Esophagus muscularis mucosa (tissue), 4 donors: ENCODE results near the gene RGS18. TPM values are rescaled to one million over a fixed set of nuclear protein-coding genes. Genes with fewer than 3 reads are reported as not detected.
"Not testable (repeated sequence)": the region's sequence is repeated elsewhere in the genome, so short reads cannot be mapped to it uniquely, and the experiment has no call there.

Experiments
- DNase-seq: peaks from one replicate; pipeline ENCODE4 v3.0.0-alpha.2; 2017; ENCODE audit errors: extremely low spot score
- H3K27ac ChIP-seq, 4 donors: fragments of 200-600 bp; sonication (generic); replicated peaks in 1 of 4; 1 replicate in 3 of 4; 2 replicates in 1 of 4; pipeline ENCODE4 v1.5.1; 2016 to 2019; ENCODE audit warnings: mild to moderate bottlenecking in 1 of 4
- H3K27me3 ChIP-seq, 4 donors: fragments of 200-600 bp; sonication (generic); one replicate each; pipeline versions ENCODE4 v1.5.1 to v1.6.0; 2016 to 2019
- H3K36me3 ChIP-seq, 4 donors: fragments of 200-600 bp; sonication (generic); one replicate each; pipeline ENCODE4 v1.5.1; 2016 to 2019
- H3K4me1 ChIP-seq, 4 donors: fragments of 200-600 bp; sonication (generic); one replicate each; pipeline ENCODE4 v1.5.1; 2016 to 2019
- H3K4me3 ChIP-seq, 4 donors: fragments of 200-600 bp; sonication (generic); 1 replicate in 2 of 4; 2 replicates in 2 of 4; pipeline ENCODE4 v1.5.1; 2016 to 2019; ENCODE audit warnings: mild to moderate bottlenecking in 4 of 4, moderate library complexity in 1 of 4
- H3K9me3 ChIP-seq, 4 donors: fragments of 200-600 bp; sonication (generic); 1 replicate in 3 of 4; 2 replicates in 1 of 4; pipeline ENCODE4 v1.5.1; 2016 to 2019
- EP300 ChIP-seq: sonication (generic); formaldehyde crosslinking; IDR thresholded peaks from one replicate; pipeline ENCODE4 v1.6.1; 2017; ENCODE audit warnings: antibody characterized with exemption
- POLR2A ChIP-seq: fragments of 450-650 bp; IDR thresholded peaks from one replicate; pipeline ENCODE4 v1.6.1; 2017; ENCODE audit warnings: antibody characterized with exemption, moderate library complexity, mild to moderate bottlenecking, low read depth
- POLR2AphosphoS5 ChIP-seq, 2 donors: sonication (generic); formaldehyde crosslinking; IDR thresholded peaks; one replicate each; pipeline ENCODE4 v1.6.1; 2017; ENCODE audit warnings: antibody characterized with exemption in 2 of 2
- WGBS: methylation state at CpG from one replicate; pipeline ENCODE4 v1.1.5; 2018; 5-methylcytosine and 5-hydroxymethylcytosine counted together
- intact Hi-C: fragments of 100-400 bp; cut with DNase I; formaldehyde crosslinking; loops from one replicate; pipeline ENCODE4 v1.15.1; 2023
- total RNA-seq, 4 donors: library from RNA; depleted of rRNA; stranded (reverse); fragments of >200 nt; gene quantifications; one replicate each; pipeline versions ENCODE4 v1.1.0 to v1.2.1, GENCODE V29; 2016
- TF ChIP-seq, protein P1 (sequence below), 3 experiments: fragments of 200-600 bp in 2 of 3; fragments of 450-650 bp in 1 of 3; sonication (generic) in 2 of 3; IDR thresholded peaks; one replicate each; pipeline ENCODE4 v1.5.1; 2017 to 2019; ENCODE audit warnings: antibody characterized with exemption in 3 of 3, mild to moderate bottlenecking in 2 of 3, moderate library complexity in 1 of 3

RGS18 gene
- total RNA-seq, 4 donors from 2014 or later: 0.45 to 3.6 (median 1.3) TPM

DNA sequence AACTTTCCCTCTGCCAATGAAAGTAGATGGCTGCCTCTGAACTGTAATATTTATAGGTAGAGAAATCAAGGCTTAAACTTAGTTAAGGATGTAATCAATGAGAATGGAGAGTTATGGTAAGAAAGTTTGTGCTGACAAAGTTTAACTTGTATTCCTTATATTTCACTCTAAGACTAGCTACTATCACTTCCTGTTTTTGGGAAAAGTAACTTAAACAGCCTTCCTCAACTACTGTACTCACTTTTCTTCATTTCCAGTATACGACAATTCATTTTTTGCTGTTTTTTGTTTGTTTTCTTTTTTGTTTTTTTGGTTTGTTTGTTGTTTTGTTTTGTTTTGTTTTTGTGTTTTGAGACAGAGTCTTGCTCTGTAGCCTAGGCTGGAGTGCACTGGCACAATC, 3.7 kb downstream of the RGS18 start:
- Histone ChIP-seq H3K4me1 (no peaks in the 10 kb centered on the region), H3K27ac (no peak overlapping the region), H3K27me3 (no peaks in the 10 kb centered on the region), H3K4me3 (no peak overlapping the region), H3K9me3 (no peaks in the 10 kb centered on the region), H3K36me3 (no peaks in the 10 kb centered on the region)
- intact Hi-C loops: no loop called here
- no peak for DNase-seq
- TF ChIP-seq, protein P1, sequence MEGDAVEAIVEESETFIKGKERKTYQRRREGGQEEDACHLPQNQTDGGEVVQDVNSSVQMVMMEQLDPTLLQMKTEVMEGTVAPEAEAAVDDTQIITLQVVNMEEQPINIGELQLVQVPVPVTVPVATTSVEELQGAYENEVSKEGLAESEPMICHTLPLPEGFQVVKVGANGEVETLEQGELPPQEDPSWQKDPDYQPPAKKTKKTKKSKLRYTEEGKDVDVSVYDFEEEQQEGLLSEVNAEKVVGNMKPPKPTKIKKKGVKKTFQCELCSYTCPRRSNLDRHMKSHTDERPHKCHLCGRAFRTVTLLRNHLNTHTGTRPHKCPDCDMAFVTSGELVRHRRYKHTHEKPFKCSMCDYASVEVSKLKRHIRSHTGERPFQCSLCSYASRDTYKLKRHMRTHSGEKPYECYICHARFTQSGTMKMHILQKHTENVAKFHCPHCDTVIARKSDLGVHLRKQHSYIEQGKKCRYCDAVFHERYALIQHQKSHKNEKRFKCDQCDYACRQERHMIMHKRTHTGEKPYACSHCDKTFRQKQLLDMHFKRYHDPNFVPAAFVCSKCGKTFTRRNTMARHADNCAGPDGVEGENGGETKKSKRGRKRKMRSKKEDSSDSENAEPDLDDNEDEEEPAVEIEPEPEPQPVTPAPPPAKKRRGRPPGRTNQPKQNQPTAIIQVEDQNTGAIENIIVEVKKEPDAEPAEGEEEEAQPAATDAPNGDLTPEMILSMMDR (IDR thresholded peaks at IDR 0.05): no peak
- TF ChIP-seq POLR2A (no peak), POLR2AphosphoS5 (IDR thresholded peaks at IDR 0.05) (no peak), EP300 (no peak)
- WGBS: 81% methylated on average over 1 of the region's 1 CpG

DNA sequence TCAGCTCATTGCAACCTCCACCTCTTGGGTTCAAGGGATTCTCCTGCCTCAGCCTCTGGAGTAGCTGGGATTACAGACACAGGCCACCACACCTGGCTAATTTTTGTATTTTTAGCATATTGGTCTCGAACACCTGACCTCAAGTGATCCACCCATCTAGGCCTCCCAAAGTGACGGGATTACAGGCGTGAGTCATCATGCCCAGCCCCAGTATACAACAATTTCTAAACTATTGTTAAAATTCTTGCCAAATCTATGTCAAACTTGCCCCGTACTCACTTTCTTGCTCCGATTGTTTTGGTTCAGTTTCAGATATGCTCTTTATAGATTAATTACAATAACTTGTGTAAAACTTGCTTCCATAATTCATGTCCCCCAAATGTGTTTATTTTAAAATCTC, 4.1 kb downstream of the RGS18 start:
- H3K9me3 ChIP-seq: no peaks in the 10 kb centered on the region
- no peaks in the 10 kb centered on the region for H3K36me3 ChIP-seq
- WGBS: 77% methylated on average over 5 of the region's 5 CpGs
- no peaks in the 10 kb centered on the region for H3K4me1 ChIP-seq
- no peak for DNase-seq
- TF ChIP-seq EP300 (no peak), POLR2A (no peak), POLR2AphosphoS5 (IDR thresholded peaks at IDR 0.05) (no peak)
- TF ChIP-seq, protein P1 (IDR thresholded peaks at IDR 0.05): no peak
- H3K27me3 ChIP-seq: no peaks in the 10 kb centered on the region
- no peak overlapping the region for H3K4me3 ChIP-seq
- intact Hi-C loops: no loop called here
- H3K27ac ChIP-seq: no peak overlapping the region

DNA sequence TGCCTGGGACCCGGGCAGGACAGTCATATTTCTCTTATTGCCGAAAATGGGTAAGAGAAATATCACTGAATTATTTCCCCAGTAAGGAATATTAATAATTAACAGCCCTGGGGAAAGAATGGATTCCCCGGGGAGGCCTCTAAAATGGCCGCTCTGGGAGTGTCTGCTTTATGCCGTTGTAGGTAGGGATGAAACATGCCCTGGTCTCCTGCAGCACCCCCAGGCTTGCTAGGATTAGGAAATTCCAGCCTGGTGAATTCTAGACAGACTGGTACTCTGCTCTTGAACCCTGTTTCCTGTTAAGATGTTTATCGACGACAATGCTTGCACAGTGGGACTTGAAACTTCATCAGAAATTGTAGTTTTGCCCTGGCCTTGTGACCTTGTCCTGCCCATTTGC, 6.7 kb downstream of the RGS18 start:
- intact Hi-C loops, H3K27ac ChIP-seq, H3K9me3 ChIP-seq, H3K36me3 ChIP-seq, H3K4me3 ChIP-seq, DNase-seq, H3K27me3 ChIP-seq, H3K4me1 ChIP-seq: not testable (repeated sequence)
- WGBS: 88% methylated on average over 7 of the region's 7 CpGs

DNA sequence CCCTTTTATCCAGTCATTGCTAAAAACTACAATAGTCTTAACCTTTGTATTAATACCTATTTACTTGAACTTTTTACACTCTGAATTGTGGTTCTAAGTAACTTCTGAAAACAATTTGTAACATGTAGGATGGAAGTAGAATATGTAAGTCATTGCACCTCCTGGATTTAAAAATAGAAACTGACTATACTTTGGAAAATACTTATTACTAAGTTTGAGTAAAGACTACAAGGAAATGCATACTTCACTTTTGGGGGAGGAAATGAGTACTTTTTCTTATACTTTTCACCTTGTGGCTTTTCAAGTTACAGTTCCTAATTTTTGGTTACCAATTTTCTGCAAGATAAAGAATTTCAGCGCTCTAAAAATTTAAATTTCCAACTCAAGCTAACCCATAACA, 8.7 kb downstream of the RGS18 start:
- intact Hi-C loops: no loop called here
- no peak overlapping the region for H3K27ac ChIP-seq
- no peaks in the 10 kb centered on the region for H3K27me3 ChIP-seq
- TF ChIP-seq EP300: no peak
- TF ChIP-seq, protein P1 (IDR thresholded peaks at IDR 0.05): no peak
- TF ChIP-seq POLR2AphosphoS5 (IDR thresholded peaks at IDR 0.05): no peak
- no peak for TF ChIP-seq POLR2A
- H3K4me1 ChIP-seq: peaks cover 0 to 9% (median 1%) of the 10 kb centered on the region in 4 donors
- no peak overlapping the region for H3K4me3 ChIP-seq
- no peaks in the 10 kb centered on the region for H3K9me3 ChIP-seq
- no peak for DNase-seq
- no peaks in the 10 kb centered on the region for H3K36me3 ChIP-seq
- WGBS: 79% methylated on average over 1 of the region's 1 CpG

DNA sequence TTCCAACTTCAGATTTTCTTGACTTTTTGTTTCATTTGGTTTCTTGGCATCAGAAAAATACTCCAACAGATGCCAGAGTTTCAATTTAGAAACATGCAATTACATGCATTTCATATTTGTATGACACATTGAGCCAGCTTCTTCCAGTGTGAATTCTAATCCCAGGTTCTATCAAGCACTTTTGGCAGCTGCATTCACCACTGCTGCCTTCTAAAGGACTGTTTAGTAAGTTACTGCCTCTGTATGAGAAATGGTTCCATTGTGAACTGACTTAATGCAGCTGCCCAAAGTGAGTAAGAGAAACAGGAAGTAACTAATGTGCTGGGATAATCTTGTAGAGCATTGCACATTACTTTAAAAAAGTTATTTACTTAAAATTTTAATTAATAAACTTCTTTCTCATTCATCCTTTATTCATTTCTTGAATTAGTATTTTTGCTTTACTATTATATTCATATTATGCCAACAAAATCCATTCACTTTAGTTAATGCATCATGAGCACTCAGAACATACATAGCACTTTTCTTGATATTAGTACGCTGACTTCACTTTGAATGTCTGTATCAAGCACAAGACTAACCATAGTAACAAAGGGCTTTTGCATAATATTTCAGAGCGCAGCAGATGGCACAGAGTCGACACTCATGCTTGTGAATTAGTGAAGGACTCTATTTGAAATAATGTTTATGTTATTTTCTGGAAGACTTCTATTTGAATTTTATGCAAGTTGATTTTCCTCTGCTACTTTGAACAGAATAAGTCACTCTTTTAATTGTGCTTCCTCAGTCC, 9.8 kb downstream of the RGS18 start:
- DNase-seq: no peak
- TF ChIP-seq EP300: no peak
- no peak for TF ChIP-seq POLR2A
- TF ChIP-seq, protein P1 (IDR thresholded peaks at IDR 0.05): no peak
- no peak for TF ChIP-seq POLR2AphosphoS5 (IDR thresholded peaks at IDR 0.05)
- intact Hi-C loops: no loop called here
- peaks cover 0 to 9% (median 1%) of the 10 kb centered on the region in 4 donors for H3K4me1 ChIP-seq
- no peaks in the 10 kb centered on the region for H3K36me3 ChIP-seq
- WGBS: 89% methylated on average over 3 of the region's 3 CpGs
- no peaks in the 10 kb centered on the region for H3K27me3 ChIP-seq
- no peak overlapping the region for H3K4me3 ChIP-seq
- H3K27ac ChIP-seq: no peak overlapping the region
- no peaks in the 10 kb centered on the region for H3K9me3 ChIP-seq
